Astrocyte (in vitro differentiated cells and primary cell): ENCODE data around the gene UBR4. TPM values are rescaled to one million over a fixed set of nuclear protein-coding genes. Genes with fewer than 3 reads are reported as not detected.
"Not testable (repeated sequence)": the region's sequence is repeated elsewhere in the genome, so short reads cannot be mapped to it uniquely, and the experiment has no call there.

Experiments used
- DNase-seq: peaks from one replicate; pipeline ENCODE4 v3.0.0-alpha.2; 2010; ENCODE audit warnings: low read depth
- FAIRE-seq: peaks from 2 replicates; lab custom pipeline; 2011; peaks lifted over from hg19 to GRCh38; lab: Jason Lieb, UNC
- H2AFZ ChIP-seq: 2 replicates; pipeline ENCODE4 v1.6.0; 2012; ENCODE audit warnings: low read depth, low read length, inconsistent platforms
- H3K27ac ChIP-seq: 2 replicates; pipeline ENCODE4 v1.5.1; 2011; ENCODE audit warnings: low read depth, low read length, inconsistent platforms
- H3K27me3 ChIP-seq: 2 replicates; pipeline ENCODE4 v1.6.0; 2011; ENCODE audit warnings: low read length, inconsistent platforms; ENCODE audit not compliant: insufficient read depth
- H3K36me3 ChIP-seq: 2 replicates; pipeline ENCODE4 v1.5.1; 2011; ENCODE audit warnings: low read length, inconsistent platforms; ENCODE audit not compliant: insufficient read depth
- H3K4me1 ChIP-seq: 2 replicates; pipeline ENCODE4 v1.5.1; 2011; ENCODE audit warnings: low read length, inconsistent platforms; ENCODE audit not compliant: insufficient read depth
- H3K4me2 ChIP-seq: 2 replicates; pipeline ENCODE4 v1.6.0; 2012; ENCODE audit warnings: low read length, inconsistent platforms
- H3K4me3 ChIP-seq: 2 replicates; pipeline ENCODE4 v1.5.1; 2011; ENCODE audit warnings: low read depth, mild to moderate bottlenecking, low read length, inconsistent platforms; ENCODE audit not compliant: insufficient read depth
- H3K79me2 ChIP-seq: 2 replicates; pipeline ENCODE4 v1.6.0; 2012; ENCODE audit warnings: mild to moderate bottlenecking, low read length, inconsistent platforms; ENCODE audit not compliant: insufficient read depth
- H3K9ac ChIP-seq: 2 replicates; pipeline ENCODE4 v1.6.0; 2012; ENCODE audit warnings: mild to moderate bottlenecking, low read length, inconsistent platforms
- H3K9me3 ChIP-seq: 2 replicates; pipeline ENCODE4 v1.5.1; 2012; ENCODE audit warnings: low read depth, mild to moderate bottlenecking, low read length, inconsistent platforms; ENCODE audit not compliant: insufficient read depth
- H4K20me1 ChIP-seq: 2 replicates; pipeline ENCODE4 v1.6.0; 2012; ENCODE audit warnings: low read length, inconsistent platforms; ENCODE audit not compliant: insufficient read depth
- H3K27ac Mint-ChIP-seq: one replicate; pipeline ENCODE4 v1.8.0; 2021; ENCODE audit warnings: mild to moderate bottlenecking, mixed read lengths; ENCODE audit not compliant: unreplicated experiment
- H3K27me3 Mint-ChIP-seq: one replicate; pipeline ENCODE4 v1.8.0; 2021; ENCODE audit warnings: low read depth, mixed read lengths; ENCODE audit not compliant: unreplicated experiment
- H3K36me3 Mint-ChIP-seq: one replicate; pipeline ENCODE4 v1.8.0; 2021; ENCODE audit warnings: low read depth, mixed read lengths; ENCODE audit not compliant: unreplicated experiment
- H3K4me1 Mint-ChIP-seq: one replicate; pipeline ENCODE4 v1.8.0; 2021; ENCODE audit warnings: low read depth, mixed read lengths; ENCODE audit not compliant: unreplicated experiment
- H3K4me3 Mint-ChIP-seq: one replicate; pipeline ENCODE4 v1.8.0; 2021; ENCODE audit warnings: mild to moderate bottlenecking, moderate library complexity, mixed read lengths; ENCODE audit not compliant: unreplicated experiment
- H3K9me3 Mint-ChIP-seq: one replicate; pipeline ENCODE4 v1.8.0; 2021; ENCODE audit warnings: mild to moderate bottlenecking, mixed read lengths; ENCODE audit not compliant: unreplicated experiment
- EZH2 ChIP-seq: IDR thresholded peaks from 2 replicates; pipeline ENCODE4 v1.6.1; 2012; ENCODE audit warnings: mild to moderate bottlenecking, low read length, inconsistent platforms; ENCODE audit not compliant: insufficient read depth
- total RNA-seq: library from RNA; stranded (reverse); gene quantifications from 2 replicates; pipeline ENCODE4 v1.2.1, GENCODE V29; 2021
- TF ChIP-seq, protein P1 (sequence below): IDR thresholded peaks from 2 replicates; pipeline ENCODE4 v1.5.1; 2011; ENCODE audit warnings: low read depth, mild to moderate bottlenecking, inconsistent platforms, low read length, moderate library complexity; ENCODE audit not compliant: insufficient read depth

UBR4 gene
- total RNA-seq, 1 donor from 2014 or later, result 153 TPM

DNA sequence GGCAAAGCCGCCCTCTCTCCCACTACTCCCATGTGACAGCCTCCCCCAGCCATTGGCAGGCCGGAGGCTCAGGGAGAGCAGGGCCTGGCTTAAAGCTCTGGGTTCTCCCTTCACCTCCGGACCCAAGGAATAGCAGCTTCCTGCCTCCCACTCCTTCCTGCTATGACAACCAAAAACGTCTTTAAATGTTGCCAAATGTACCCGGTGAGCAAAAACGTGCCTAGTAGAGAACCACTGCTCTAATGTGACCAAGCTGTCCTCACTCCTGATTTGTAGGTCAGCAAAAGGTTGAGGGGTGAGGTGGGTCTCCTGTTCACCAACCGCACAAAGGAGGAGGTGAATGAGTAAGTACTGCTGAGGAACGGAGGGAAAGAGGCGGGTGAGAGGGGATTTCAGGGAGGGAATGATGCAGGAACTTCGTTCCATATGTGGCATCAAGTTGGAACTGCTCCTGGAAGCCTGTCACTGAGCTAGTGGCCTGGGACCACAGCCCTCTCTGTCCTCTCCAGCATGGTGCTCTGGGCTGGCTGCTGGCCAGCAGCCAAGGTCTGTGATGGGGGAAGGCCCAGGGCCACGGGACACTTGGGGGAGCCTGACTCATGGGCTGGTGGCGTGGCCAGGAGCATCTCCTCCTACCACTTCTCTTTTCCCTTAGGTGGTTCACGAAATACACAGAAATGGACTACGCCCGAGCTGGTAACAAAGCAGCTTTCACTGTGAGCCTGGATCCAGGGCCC is 47.3 kb upstream of the UBR4 start:
- no peak for TF ChIP-seq EZH2
- Histone ChIP-seq H3K9me3 (no peaks in the 10 kb centered on the region), H4K20me1 (peaks cover 30% of the 10 kb centered on the region), H3K27ac (no peak overlapping the region), H3K79me2 (peaks cover 37% of the 10 kb centered on the region), H3K4me2 (no peak overlapping the region), H3K4me3 (no peak overlapping the region), H3K9ac (no peak overlapping the region), H3K4me1 (peaks cover 29% of the 10 kb centered on the region), H2AFZ (no peak overlapping the region), H3K27me3 (no peaks in the 10 kb centered on the region), H3K36me3 (peaks cover 19% of the 10 kb centered on the region)
- Mint-ChIP-seq H3K36me3 (peaks cover 21% of the 10 kb centered on the region), H3K27me3 (no peaks in the 10 kb centered on the region), H3K4me3 (no peak overlapping the region), H3K27ac (no peak overlapping the region), H3K9me3 (no peaks in the 10 kb centered on the region), H3K4me1 (peaks cover 21% of the 10 kb centered on the region)
- FAIRE-seq, result no peak
- no peak for DNase-seq

DNA sequence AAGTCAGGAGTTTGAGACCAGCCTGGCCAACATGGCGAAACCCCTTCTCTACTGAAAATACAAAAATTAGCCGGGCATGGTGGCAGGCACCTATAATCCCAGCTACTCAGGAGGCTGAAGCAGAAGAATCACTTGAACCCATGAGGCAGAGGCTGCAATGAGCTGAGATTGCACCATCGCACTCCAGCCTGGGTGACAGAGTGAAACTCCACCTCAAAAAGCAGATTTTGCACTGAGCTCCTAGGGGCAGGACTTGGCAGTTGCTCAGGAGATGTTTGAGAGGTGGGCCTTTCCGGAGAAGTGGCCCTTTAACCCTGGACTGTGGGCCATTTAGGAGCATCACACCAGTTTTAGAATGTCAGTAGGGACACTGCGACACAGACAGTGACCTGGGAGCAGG is 46.2 kb upstream of the UBR4 start:
- H3K4me3 Mint-ChIP-seq, H3K9me3 ChIP-seq, H3K27ac Mint-ChIP-seq, H3K27me3 ChIP-seq, DNase-seq, H3K9me3 Mint-ChIP-seq, H2AFZ ChIP-seq, H3K9ac ChIP-seq, H3K4me2 ChIP-seq, H3K27ac ChIP-seq, FAIRE-seq, H3K27me3 Mint-ChIP-seq, H3K4me3 ChIP-seq: not testable (repeated sequence)
- H3K4me1 Mint-ChIP-seq, result peaks cover 21% of the 10 kb centered on the region
- peaks cover 48% of the 10 kb centered on the region for H3K79me2 ChIP-seq
- H3K4me1 ChIP-seq, result peaks cover 29% of the 10 kb centered on the region
- H3K36me3 Mint-ChIP-seq, result peaks cover 21% of the 10 kb centered on the region
- peaks cover 19% of the 10 kb centered on the region for H3K36me3 ChIP-seq
- peaks cover 30% of the 10 kb centered on the region for H4K20me1 ChIP-seq

DNA sequence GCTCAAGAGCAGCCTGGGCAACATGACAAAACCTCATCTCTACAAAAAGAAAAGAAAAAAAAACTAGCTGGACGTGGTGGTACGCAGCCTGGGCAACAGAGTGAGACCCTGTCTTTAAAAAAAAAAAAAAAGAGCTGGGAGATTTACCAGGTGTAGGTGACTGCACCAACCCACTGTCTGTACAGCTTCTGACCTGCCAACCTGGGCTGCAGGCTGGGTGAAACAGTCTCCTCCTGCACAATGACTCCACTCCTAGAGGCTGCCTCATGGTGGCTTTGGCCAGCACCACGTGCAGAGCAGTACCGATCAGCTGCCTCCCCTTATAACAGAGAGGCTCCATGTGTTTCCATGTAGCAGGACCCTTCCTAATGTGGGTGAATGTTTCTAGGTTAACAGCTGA is 45.2 kb upstream of the UBR4 start:
- Histone ChIP-seq H2AFZ (no peak overlapping the region), H3K27me3 (no peaks in the 10 kb centered on the region), H3K9me3 (no peaks in the 10 kb centered on the region), H4K20me1 (peaks cover 30% of the 10 kb centered on the region), H3K79me2 (peaks cover 58% of the 10 kb centered on the region), H3K36me3 (peaks cover 19% of the 10 kb centered on the region), H3K27ac (no peak overlapping the region), H3K4me2 (no peak overlapping the region), H3K4me1 (peaks cover 26% of the 10 kb centered on the region), H3K9ac (no peak overlapping the region), H3K4me3 (no peak overlapping the region)
- Mint-ChIP-seq H3K4me3 (no peak overlapping the region), H3K27ac (no peak overlapping the region), H3K36me3 (peaks cover 21% of the 10 kb centered on the region), H3K9me3 (no peaks in the 10 kb centered on the region), H3K4me1 (peaks cover 19% of the 10 kb centered on the region), H3K27me3 (no peaks in the 10 kb centered on the region)
- FAIRE-seq (no peak), DNase-seq (no peak)
- TF ChIP-seq, protein P1, sequence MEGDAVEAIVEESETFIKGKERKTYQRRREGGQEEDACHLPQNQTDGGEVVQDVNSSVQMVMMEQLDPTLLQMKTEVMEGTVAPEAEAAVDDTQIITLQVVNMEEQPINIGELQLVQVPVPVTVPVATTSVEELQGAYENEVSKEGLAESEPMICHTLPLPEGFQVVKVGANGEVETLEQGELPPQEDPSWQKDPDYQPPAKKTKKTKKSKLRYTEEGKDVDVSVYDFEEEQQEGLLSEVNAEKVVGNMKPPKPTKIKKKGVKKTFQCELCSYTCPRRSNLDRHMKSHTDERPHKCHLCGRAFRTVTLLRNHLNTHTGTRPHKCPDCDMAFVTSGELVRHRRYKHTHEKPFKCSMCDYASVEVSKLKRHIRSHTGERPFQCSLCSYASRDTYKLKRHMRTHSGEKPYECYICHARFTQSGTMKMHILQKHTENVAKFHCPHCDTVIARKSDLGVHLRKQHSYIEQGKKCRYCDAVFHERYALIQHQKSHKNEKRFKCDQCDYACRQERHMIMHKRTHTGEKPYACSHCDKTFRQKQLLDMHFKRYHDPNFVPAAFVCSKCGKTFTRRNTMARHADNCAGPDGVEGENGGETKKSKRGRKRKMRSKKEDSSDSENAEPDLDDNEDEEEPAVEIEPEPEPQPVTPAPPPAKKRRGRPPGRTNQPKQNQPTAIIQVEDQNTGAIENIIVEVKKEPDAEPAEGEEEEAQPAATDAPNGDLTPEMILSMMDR, result no peak
- TF ChIP-seq EZH2, result no peak
